Coronary artery (tissue), 2 donors: ENCODE results near the gene KIN.

Experiments
- DNase-seq: peaks from one replicate; pipeline ENCODE4 v3.0.0-alpha.2; 2017; ENCODE audit warnings: low spot score
- H3K27ac ChIP-seq, 2 donors: fragments of 200-600 bp; sonication (generic); one replicate each; pipeline ENCODE4 v1.5.1; 2016 to 2019
- H3K4me3 ChIP-seq: fragments of 200-600 bp; sonication (generic); 2 replicates; pipeline ENCODE4 v1.5.1; 2016; ENCODE audit warnings: mild to moderate bottlenecking, moderate library complexity
- CTCF ChIP-seq: fragments of 200-600 bp; sonication (generic); IDR thresholded peaks from one replicate; pipeline ENCODE4 v1.5.1; 2019; ENCODE audit warnings: antibody characterized with exemption

Gene KIN

GRCh38 chr10:7795605-7796004, 7.8 kb upstream of the KIN start:
- TF ChIP-seq CTCF = no peak
- no peak overlapping the region for H3K27ac ChIP-seq
- no peak for DNase-seq
- H3K4me3 ChIP-seq = no peak overlapping the region

GRCh38 chr10:7794251-7795026, 6.6 kb upstream of the KIN start:
- TF ChIP-seq CTCF = no peak
- Histone ChIP-seq H3K4me3 (no peak overlapping the region), H3K27ac (no peak overlapping the region)
- no peak for DNase-seq

- no peak for TF ChIP-seq CTCF
- DNase-seq = no peak
- no peak overlapping the region for H3K27ac ChIP-seq
- H3K4me3 ChIP-seq = no peak overlapping the region
Measured at GRCh38 chr10:7792541-7792940, 4.7 kb upstream of the KIN start.

- H3K27ac ChIP-seq = no peak overlapping the region
- H3K4me3 ChIP-seq = peak overlapping the region; percentile 86
- no peak for TF ChIP-seq CTCF
- DNase-seq = no peak
Measured at GRCh38 chr10:7789390-7789789, 1.6 kb upstream of the KIN start.

- no peak for TF ChIP-seq CTCF
- DNase-seq = no peak
- peak overlapping the region; percentile 86 for H3K4me3 ChIP-seq
- H3K27ac ChIP-seq = peak overlapping the region; percentile 81 to 87
Measured at GRCh38 chr10:7788639-7789286, 970 bp upstream of the KIN start.

GRCh38 chr10:7787150-7787856, 490 bp downstream of the KIN start:
- no peak for DNase-seq
- TF ChIP-seq CTCF = no peak
- peak overlapping the region; percentile 86 for H3K4me3 ChIP-seq
- peak overlapping the region; percentile 81 to 87 for H3K27ac ChIP-seq
